ENCODE data around the gene HOXA4. TPM values are rescaled to one million over a fixed set of nuclear protein-coding genes. Genes with fewer than 3 reads are reported as not detected.

The HOXA4 gene
- total RNA-seq, 4 donors from 2014 or later: 1.3 to 2.9 (median 2.0) TPM

- TF ChIP-seq CTCF (IDR thresholded peaks at IDR 0.05) (no peak), POLR2A (IDR thresholded peaks at IDR 0.05) (no peak)
- H3K4me3 ChIP-seq (ENCODE audit: low read depth, poor library complexity, severe bottlenecking): peak overlapping the region; percentile 54
- WGBS, 2 donors: 17% methylated on average over 12 of the region's 12 CpGs
- intact Hi-C loops (cut with DNase I; ENCODE audit: low total_unique reads): loop anchor here (5.0 to 10.0 kb wide), 2 partner anchors 797 to 959 kb away; partner anchors contain the start of genes CBX3 and HNRNPA2B1
- no peak for DNase-seq (ENCODE audit: low spot score in 2 of 2)
Measured at GRCh38 chr7:27164045-27164366, 33.4 kb upstream of the HOXA4 start.

- no peak for DNase-seq (ENCODE audit: low spot score in 2 of 2)
- no peak for TF ChIP-seq CTCF (IDR thresholded peaks at IDR 0.05)
- intact Hi-C loops (cut with DNase I; ENCODE audit: low total_unique reads): loop anchor here (5.0 to 10.0 kb wide), 2 partner anchors 796 to 959 kb away; partner anchors contain the start of genes CBX3 and HNRNPA2B1
- H3K4me3 ChIP-seq (ENCODE audit: low read depth, poor library complexity, severe bottlenecking): no peak overlapping the region
- 25 to 42% methylated on average over 24 of the region's 24 CpGs for WGBS, 2 donors
Measured at GRCh38 chr7:27163288-27164044, 32.9 kb upstream of the HOXA4 start.

- 31 to 42% methylated on average over 7 of the region's 7 CpGs for WGBS, 2 donors
- H3K4me3 ChIP-seq (ENCODE audit: low read depth, poor library complexity, severe bottlenecking): no peak overlapping the region
- TF ChIP-seq CTCF (IDR thresholded peaks at IDR 0.05) (no peak), POLR2A (IDR thresholded peaks at IDR 0.05) (no peak)
- DNase-seq (ENCODE audit: low spot score in 2 of 2): no peak
- intact Hi-C loops (cut with DNase I; ENCODE audit: low total_unique reads): loop anchor here (5.0 to 10.0 kb wide), 2 partner anchors 795 to 958 kb away; partner anchors contain the start of genes CBX3 and HNRNPA2B1
Measured at GRCh38 chr7:27162561-27163287, 32.2 kb upstream of the HOXA4 start.

GRCh38 chr7:27161721-27162560, 31.4 kb upstream of the HOXA4 start:
- intact Hi-C loops (cut with DNase I; ENCODE audit: low total_unique reads): loop anchor here (5.0 to 10.0 kb wide), 2 partner anchors 795 to 957 kb away; partner anchors contain the start of genes CBX3 and HNRNPA2B1
- TF ChIP-seq POLR2A (IDR thresholded peaks at IDR 0.05): no peak
- TF ChIP-seq CTCF (IDR thresholded peaks at IDR 0.05): no peak
- peak in 1 of 2 donors; percentile 86 for DNase-seq (ENCODE audit: low spot score in 2 of 2)
- H3K4me3 ChIP-seq (ENCODE audit: low read depth, poor library complexity, severe bottlenecking): no peak overlapping the region
- WGBS, 2 donors: 32 to 41% methylated on average over 27 to 30 of the region's 30 CpGs

- peak in 1 of 2 donors; percentile 89 for DNase-seq (ENCODE audit: low spot score in 2 of 2)
- no peak for TF ChIP-seq POLR2A (IDR thresholded peaks at IDR 0.05)
- no peak for TF ChIP-seq CTCF (IDR thresholded peaks at IDR 0.05)
- no peak overlapping the region for H3K4me3 ChIP-seq (ENCODE audit: low read depth, poor library complexity, severe bottlenecking)
- intact Hi-C loops (cut with DNase I; ENCODE audit: low total_unique reads): loop anchor here (5.0 to 10.0 kb wide), 2 partner anchors 794 to 956 kb away; partner anchors contain the start of genes CBX3 and HNRNPA2B1
- 10 to 15% methylated on average over 26 to 27 of the region's 27 CpGs for WGBS, 2 donors
Measured at GRCh38 chr7:27161214-27161720, 30.7 kb upstream of the HOXA4 start.
